Colon (tissue), 2 donors: ENCODE measurements around the gene RHEBL1.

Experiments used
- FAIRE-seq: peaks from 2 replicates; lab custom pipeline; 2012; peaks lifted over from hg19 to GRCh38; lab: Jason Lieb, UNC
- donor health status: control.
- donor health status: control.

Gene RHEBL1

GRCh38 chr12:49019443-49020324 is 50.1 kb downstream of the RHEBL1 start:
- FAIRE-seq: no peak

- FAIRE-seq: no peak
Observed at GRCh38 chr12:49019120-49019430, 50.7 kb downstream of the RHEBL1 start.

DNA sequence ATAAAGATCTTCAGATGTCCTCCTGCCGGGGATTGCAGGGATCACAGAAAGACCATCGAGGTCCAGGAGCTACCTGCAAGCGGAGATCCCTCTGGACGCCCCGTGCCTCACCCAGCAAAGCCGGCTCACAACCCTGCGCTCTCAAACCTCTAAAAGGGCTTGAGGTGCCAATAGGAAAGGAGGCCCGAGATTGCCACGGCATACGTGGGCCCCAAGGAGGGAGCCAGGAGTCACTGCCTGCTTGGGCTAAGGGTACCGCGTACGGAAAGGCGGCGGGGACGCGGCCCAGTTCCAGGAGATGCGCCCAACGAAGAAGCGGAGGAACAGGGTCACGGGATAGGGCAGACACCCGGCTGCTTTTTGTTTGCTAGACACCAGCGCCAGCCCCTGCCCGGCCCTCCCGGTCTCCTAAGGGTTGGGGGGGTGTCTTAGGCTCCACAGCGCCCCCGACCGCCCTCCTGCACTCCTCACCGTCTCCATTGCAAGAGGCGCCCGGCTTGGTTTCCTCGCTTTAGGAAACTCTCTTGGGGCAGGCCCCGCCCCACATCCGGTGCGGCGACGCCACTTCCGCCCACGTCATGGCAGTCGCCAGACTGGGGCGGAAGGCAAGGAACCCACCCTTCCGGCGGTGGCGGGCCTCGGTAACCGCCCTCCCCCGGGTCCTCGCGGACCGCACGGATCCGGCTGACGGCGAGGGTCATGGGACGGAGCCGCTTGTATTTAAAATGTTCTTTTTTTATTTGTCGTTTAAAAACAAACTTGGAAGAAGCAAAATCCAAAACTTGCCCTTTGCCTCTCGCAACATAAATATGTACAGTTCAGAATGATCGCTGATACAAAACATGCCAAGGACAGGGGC is 51.3 kb downstream of the RHEBL1 start, which contains the start of gene PRKAG1:
PRKAG1 (minus strand) TSS at position 516 of the 859 bp plus-strand sequence; CDS start at position 480, 36 bp downstream.
- no peak for FAIRE-seq

- FAIRE-seq: no peak
Observed at GRCh38 chr12:49017891-49018260, 51.9 kb downstream of the RHEBL1 start.

- FAIRE-seq: no peak
Observed at GRCh38 chr12:49015196-49015595, 54.6 kb downstream of the RHEBL1 start.
